ENCODE measurements around the gene RNASEH2B.
A peak's percentile ranks its signal among the peaks of the same experiment; 100 is the strongest.

RNASEH2B gene

GRCh38 chr13:50940509-50940908, 30.9 kb downstream of the RNASEH2B start:
- DNase-seq (ENCODE audit: low spot score): no peak

GRCh38 chr13:50941146-50941545, 31.6 kb downstream of the RNASEH2B start:
- no peak for DNase-seq (ENCODE audit: low spot score)

- no peak for DNase-seq (ENCODE audit: low spot score)
Observed at GRCh38 chr13:50942630-50943311, 33.2 kb downstream of the RNASEH2B start.

- DNase-seq (ENCODE audit: low spot score): no peak
Observed at GRCh38 chr13:50945669-50946068, 36.1 kb downstream of the RNASEH2B start.

GRCh38 chr13:50948601-50949000, 39.0 kb downstream of the RNASEH2B start:
- no peak for DNase-seq (ENCODE audit: low spot score)

- no peak for DNase-seq (ENCODE audit: low spot score)
Observed at GRCh38 chr13:50950849-50951248, 41.3 kb downstream of the RNASEH2B start.

GRCh38 chr13:50951366-50951765, 41.8 kb downstream of the RNASEH2B start:
- no peak for DNase-seq (ENCODE audit: low spot score)

GRCh38 chr13:50955241-50955640, 45.6 kb downstream of the RNASEH2B start:
- no peak for DNase-seq (ENCODE audit: low spot score)

- no peak for DNase-seq (ENCODE audit: low spot score)
Observed at GRCh38 chr13:50955798-50956197, 46.2 kb downstream of the RNASEH2B start.

- no peak for DNase-seq (ENCODE audit: low spot score)
Observed at GRCh38 chr13:50957620-50958019, 48.0 kb downstream of the RNASEH2B start.

- peak; percentile 5 for DNase-seq (ENCODE audit: low spot score)
Observed at GRCh38 chr13:50969691-50970090, 60.1 kb downstream of the RNASEH2B start.

GRCh38 chr13:50970956-50971355, 61.4 kb downstream of the RNASEH2B start:
- no peak for DNase-seq (ENCODE audit: low spot score)

GRCh38 chr13:50974268-50974667, 64.7 kb downstream of the RNASEH2B start:
- DNase-seq (ENCODE audit: low spot score): no peak

- DNase-seq (ENCODE audit: low spot score): no peak
Observed at GRCh38 chr13:50979187-50979586, 69.6 kb downstream of the RNASEH2B start.

GRCh38 chr13:50981686-50982085, 72.1 kb downstream of the RNASEH2B start:
- DNase-seq (ENCODE audit: low spot score): no peak

GRCh38 chr13:50989476-50989875, 79.9 kb downstream of the RNASEH2B start:
- DNase-seq (ENCODE audit: low spot score): no peak

GRCh38 chr13:50990065-50990817, 80.7 kb downstream of the RNASEH2B start:
- DNase-seq (ENCODE audit: low spot score): no peak

GRCh38 chr13:50990818-50991506, 81.4 kb downstream of the RNASEH2B start:
- no peak for DNase-seq (ENCODE audit: low spot score)

GRCh38 chr13:50991579-50992521, 82.3 kb downstream of the RNASEH2B start:
- DNase-seq (ENCODE audit: low spot score): no peak

GRCh38 chr13:50993371-50993770, 83.8 kb downstream of the RNASEH2B start:
- DNase-seq (ENCODE audit: low spot score): no peak

GRCh38 chr13:50993934-50994333, 84.3 kb downstream of the RNASEH2B start:
- no peak for DNase-seq (ENCODE audit: low spot score)

GRCh38 chr13:50994651-50995050, 85.1 kb downstream of the RNASEH2B start:
- no peak for DNase-seq (ENCODE audit: low spot score)

All from SW480 (cell line).